Liver (tissue), 9 donors: ENCODE data around the gene NEK5. TPM values are rescaled to one million over a fixed set of nuclear protein-coding genes. Genes with fewer than 3 reads are reported as not detected.

Experiments
- DNase-seq: peaks from one replicate; pipeline ENCODE4 v3.0.0-alpha.2; 2017; ENCODE audit warnings: low spot score
- H3K27ac ChIP-seq, 2 donors: one replicate each; pipeline ENCODE4 v1.7.0; 2013; ENCODE audit warnings: inconsistent platforms in 2 of 2, low read length in 2 of 2, control low read depth in 1 of 2, low read depth in 1 of 2, mild to moderate bottlenecking in 1 of 2
- H3K27me3 ChIP-seq, 4 donors: one replicate each; pipeline versions ENCODE4 v1.6.1 to v1.7.0; 2013; ENCODE audit warnings: low read length in 3 of 4, inconsistent platforms in 1 of 4, mild to moderate bottlenecking in 1 of 4, moderate library complexity in 1 of 4; ENCODE audit not compliant: control insufficient read depth in 4 of 4, insufficient read depth in 4 of 4
- H3K36me3 ChIP-seq, 4 donors: one replicate each; pipeline versions ENCODE4 v1.6.1 to v1.7.0; 2013; ENCODE audit warnings: low read length in 3 of 4, mild to moderate bottlenecking in 3 of 4, low read depth in 1 of 4, moderate library complexity in 1 of 4; ENCODE audit not compliant: control insufficient read depth in 4 of 4, insufficient read depth in 3 of 4
- H3K4me1 ChIP-seq, 4 donors: one replicate each; pipeline versions ENCODE4 v1.6.1 to v1.7.0; 2013; ENCODE audit warnings: low read length in 3 of 4, mild to moderate bottlenecking in 3 of 4, moderate library complexity in 1 of 4; ENCODE audit not compliant: control insufficient read depth in 4 of 4, insufficient read depth in 4 of 4
- H3K4me3 ChIP-seq, 3 donors: one replicate each; pipeline versions ENCODE4 v1.6.1 to v1.7.0; 2013; ENCODE audit warnings: low read length in 3 of 3, control low read depth in 1 of 3, low read depth in 1 of 3, mild to moderate bottlenecking in 1 of 3
- H3K9ac ChIP-seq, 2 donors: one replicate each; pipeline ENCODE4 v1.7.0; 2013; ENCODE audit warnings: low read length in 2 of 2, mild to moderate bottlenecking in 2 of 2, moderate library complexity in 2 of 2, control low read depth in 1 of 2, low read depth in 1 of 2
- H3K9me3 ChIP-seq, 4 donors: one replicate each; pipeline versions ENCODE4 v1.6.1 to v1.7.0; 2013; ENCODE audit warnings: low read length in 3 of 4; ENCODE audit not compliant: control insufficient read depth in 4 of 4
- EGR1 ChIP-seq, 2 donors: IDR thresholded peaks; 2 replicates each; pipeline ENCODE4 v1.6.1; 2016 to 2018; ENCODE audit warnings: antibody characterized with exemption in 2 of 2, low read depth in 2 of 2
- FOXA1 ChIP-seq: IDR thresholded peaks from 2 replicates; pipeline ENCODE4 v1.6.1; 2016; ENCODE audit warnings: antibody characterized with exemption
- FOXA2 ChIP-seq: IDR thresholded peaks from 2 replicates; pipeline ENCODE4 v1.6.1; 2016; ENCODE audit warnings: antibody characterized with exemption
- GABPA ChIP-seq, 2 donors: IDR thresholded peaks in 1 of 2; conservative IDR thresholded peaks in 1 of 2; 2 replicates each; pipeline ENCODE4 v1.6.1; 2016; ENCODE audit warnings: antibody characterized with exemption in 2 of 2, mild to moderate bottlenecking in 1 of 2, moderate library complexity in 1 of 2
- HNF4A ChIP-seq, 2 donors: conservative IDR thresholded peaks; 2 replicates each; pipeline ENCODE4 v1.6.1; 2016; ENCODE audit warnings: antibody characterized with exemption in 2 of 2, mild to moderate bottlenecking in 2 of 2
- HNF4G ChIP-seq: IDR thresholded peaks from 2 replicates; pipeline ENCODE4 v1.6.1; 2016; ENCODE audit warnings: antibody characterized with exemption
- NR2F2 ChIP-seq: IDR thresholded peaks from 2 replicates; pipeline ENCODE4 v1.6.1; 2016; ENCODE audit warnings: antibody characterized with exemption
- RXRA ChIP-seq, 2 donors: IDR thresholded peaks; 2 replicates each; pipeline ENCODE4 v1.6.1; 2017 to 2018; ENCODE audit warnings: antibody characterized with exemption in 2 of 2, mild to moderate bottlenecking in 1 of 2
- TAF1 ChIP-seq: conservative IDR thresholded peaks from 2 replicates; pipeline ENCODE4 v1.6.1; 2016; ENCODE audit warnings: antibody characterized with exemption, mild to moderate bottlenecking
- YY1 ChIP-seq: IDR thresholded peaks from 2 replicates; pipeline ENCODE4 v1.6.1; 2016; ENCODE audit warnings: antibody characterized with exemption, mild to moderate bottlenecking
- WGBS: extraction: QIAGEN DNeasy Blood & Tissue Kit; methylation state at CpG from one replicate; pipeline ENCODE4 v1.1.7; 2013; 5-methylcytosine and 5-hydroxymethylcytosine counted together
- polyA plus RNA-seq, 2 donors: library from polyadenylated mRNA; stranded (reverse) in 1 of 2; unstranded in 1 of 2; fragments of 200-250 nt in 1 of 2; fragments of >200 nt in 1 of 2; fragmentation: Nextera tagmentation in 1 of 2; extraction: Ambion mirVana in 1 of 2; gene quantifications; one replicate each; pipeline versions ENCODE4 v1.2.1 to v1.2.3, GENCODE V29; 2013 to 2015
- total RNA-seq, 2 donors: library from RNA; depleted of rRNA; stranded (reverse); fragments of >200 nt; gene quantifications; one replicate each; pipeline ENCODE4 v1.2.3, GENCODE V29; 2014
- TF ChIP-seq, protein P1 (sequence below): IDR thresholded peaks from 2 replicates; pipeline ENCODE4 v1.6.1; 2016; ENCODE audit warnings: antibody characterized with exemption, mild to moderate bottlenecking
- TF ChIP-seq, protein P2 (sequence below): IDR thresholded peaks from 2 replicates; pipeline ENCODE4 v1.6.1; 2016; ENCODE audit warnings: antibody characterized with exemption
- TF ChIP-seq, protein P3 (sequence below): IDR thresholded peaks from 2 replicates; pipeline ENCODE4 v1.6.1; 2016; ENCODE audit warnings: antibody characterized with exemption
- donor health status: healthy.
- donor health status: healthy.
- donor health status: healthy.
- donor health status: healthy.
- donor health status: healthy.

The NEK5 gene
- total and polyA plus RNA-seq, 4 donors, result 0.08 to 0.63 (median 0.23) TPM; not detected in 1

DNA sequence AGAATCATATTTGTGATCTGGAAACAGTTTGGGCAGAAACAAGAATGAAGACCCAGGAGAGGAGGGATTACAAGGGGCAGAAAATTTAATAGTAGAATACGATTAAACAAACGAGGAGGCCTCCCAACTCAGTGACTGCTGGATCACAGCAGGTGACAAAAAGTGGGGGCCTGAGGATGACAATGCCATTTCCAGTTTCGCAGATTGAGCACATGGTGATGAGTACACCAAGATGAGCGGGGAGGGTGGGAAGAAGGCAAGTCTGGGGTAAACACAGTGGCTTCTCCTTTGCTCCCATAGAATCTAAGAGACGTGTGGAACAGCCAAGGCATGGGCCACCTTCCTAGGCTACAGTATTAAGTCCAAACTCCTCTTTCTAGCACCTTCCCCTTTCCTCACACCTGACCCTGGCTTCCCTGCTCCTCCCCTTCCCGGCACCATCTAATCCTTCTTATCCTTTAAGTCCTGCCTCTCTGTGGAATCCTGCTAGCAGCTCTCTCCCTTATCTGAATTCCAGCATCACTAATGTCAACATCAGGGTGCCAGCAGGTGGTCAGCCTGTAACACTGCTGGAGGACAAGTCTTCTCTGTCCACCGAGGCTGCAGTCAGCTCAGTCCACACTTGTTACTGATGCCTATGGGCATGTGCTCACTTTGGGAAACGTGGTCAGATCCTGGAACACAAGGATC is 131.1 kb downstream of the NEK5 start:
- Histone ChIP-seq H3K9me3 (no peaks in the 10 kb centered on the region), H3K4me1 (peaks cover 10 to 60% (median 54%) of the 10 kb centered on the region in 4 donors), H3K36me3 (no peaks in the 10 kb centered on the region), H3K27me3 (no peaks in the 10 kb centered on the region), H3K4me3 (no peak overlapping the region), H3K9ac (no peak overlapping the region), H3K27ac (peak overlapping the region; percentile 31 to 48)
- 66% methylated on average over 8 of the region's 8 CpGs for WGBS
- TF ChIP-seq FOXA1, result peak; percentile 58
- TF ChIP-seq GABPA (IDR thresholded peaks at IDR 0.05 in 1 of 2, conservative IDR thresholded peaks at IDR 0.05 in 1 of 2), result no peak
- TF ChIP-seq FOXA2, result peak; percentile 74
- no peak for DNase-seq

DNA sequence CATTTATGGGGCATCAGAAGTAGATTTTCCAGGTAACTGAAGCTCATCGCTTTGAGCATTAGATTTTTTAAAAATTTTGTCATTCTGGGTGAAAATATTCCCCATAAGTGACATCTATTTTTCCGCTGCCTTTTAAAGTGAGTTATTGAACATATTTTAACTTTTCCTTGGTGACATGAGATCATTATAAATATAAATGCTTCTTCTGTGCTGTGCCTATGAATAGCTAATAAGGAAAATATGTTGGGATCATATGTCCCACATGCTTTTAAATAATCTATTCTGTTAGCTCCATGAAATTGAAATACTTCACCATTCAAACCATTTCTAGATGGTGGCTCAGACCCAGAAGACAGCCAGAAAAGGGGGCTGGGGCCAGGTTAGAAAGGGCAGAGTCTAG is 131.7 kb downstream of the NEK5 start:
- Histone ChIP-seq H3K4me3 (no peak overlapping the region), H3K27ac (no peak overlapping the region), H3K4me1 (peaks cover 10 to 60% (median 54%) of the 10 kb centered on the region in 4 donors), H3K9me3 (no peaks in the 10 kb centered on the region), H3K27me3 (no peaks in the 10 kb centered on the region), H3K9ac (no peak overlapping the region), H3K36me3 (no peaks in the 10 kb centered on the region)
- no peak for DNase-seq
- WGBS, result 95% methylated on average over 2 of the region's 2 CpGs
- TF ChIP-seq NR2F2 (no peak), HNF4A (conservative IDR thresholded peaks at IDR 0.05) (peak in 1 of 2 donors; percentile 16)

DNA sequence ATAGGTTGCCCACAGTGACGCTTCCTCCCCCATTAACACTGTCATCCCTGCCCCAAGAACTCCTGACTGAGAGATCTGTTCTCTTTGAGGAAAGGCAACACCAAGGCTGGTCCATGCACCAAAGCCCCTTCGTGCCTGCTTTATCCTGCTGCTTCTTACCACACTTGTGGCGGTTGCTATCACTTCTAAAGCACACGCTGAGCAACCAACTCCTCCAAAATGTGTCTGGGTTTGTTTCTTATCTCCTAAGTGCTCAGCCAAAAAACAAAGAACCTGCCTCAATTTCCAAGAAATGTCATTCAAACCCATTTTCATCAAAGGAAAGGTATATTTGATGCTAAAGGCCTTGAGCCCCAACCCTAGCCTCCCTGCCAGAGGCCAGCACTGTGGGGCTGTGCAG is 132.2 kb downstream of the NEK5 start:
- DNase-seq, result no peak

More for the DNA sequence above, 132.2 kb downstream of the NEK5 start:
- H3K27ac ChIP-seq, result peak overlapping the region in 1 of 2 donors; percentile 60
- no peak overlapping the region for H3K4me3 ChIP-seq
- H3K9ac ChIP-seq, result no peak overlapping the region
- TF ChIP-seq TAF1, result no peak
- no peak for TF ChIP-seq NR2F2
- TF ChIP-seq RXRA (IDR thresholded peaks at IDR 0.05), result no peak
- TF ChIP-seq, protein P1, sequence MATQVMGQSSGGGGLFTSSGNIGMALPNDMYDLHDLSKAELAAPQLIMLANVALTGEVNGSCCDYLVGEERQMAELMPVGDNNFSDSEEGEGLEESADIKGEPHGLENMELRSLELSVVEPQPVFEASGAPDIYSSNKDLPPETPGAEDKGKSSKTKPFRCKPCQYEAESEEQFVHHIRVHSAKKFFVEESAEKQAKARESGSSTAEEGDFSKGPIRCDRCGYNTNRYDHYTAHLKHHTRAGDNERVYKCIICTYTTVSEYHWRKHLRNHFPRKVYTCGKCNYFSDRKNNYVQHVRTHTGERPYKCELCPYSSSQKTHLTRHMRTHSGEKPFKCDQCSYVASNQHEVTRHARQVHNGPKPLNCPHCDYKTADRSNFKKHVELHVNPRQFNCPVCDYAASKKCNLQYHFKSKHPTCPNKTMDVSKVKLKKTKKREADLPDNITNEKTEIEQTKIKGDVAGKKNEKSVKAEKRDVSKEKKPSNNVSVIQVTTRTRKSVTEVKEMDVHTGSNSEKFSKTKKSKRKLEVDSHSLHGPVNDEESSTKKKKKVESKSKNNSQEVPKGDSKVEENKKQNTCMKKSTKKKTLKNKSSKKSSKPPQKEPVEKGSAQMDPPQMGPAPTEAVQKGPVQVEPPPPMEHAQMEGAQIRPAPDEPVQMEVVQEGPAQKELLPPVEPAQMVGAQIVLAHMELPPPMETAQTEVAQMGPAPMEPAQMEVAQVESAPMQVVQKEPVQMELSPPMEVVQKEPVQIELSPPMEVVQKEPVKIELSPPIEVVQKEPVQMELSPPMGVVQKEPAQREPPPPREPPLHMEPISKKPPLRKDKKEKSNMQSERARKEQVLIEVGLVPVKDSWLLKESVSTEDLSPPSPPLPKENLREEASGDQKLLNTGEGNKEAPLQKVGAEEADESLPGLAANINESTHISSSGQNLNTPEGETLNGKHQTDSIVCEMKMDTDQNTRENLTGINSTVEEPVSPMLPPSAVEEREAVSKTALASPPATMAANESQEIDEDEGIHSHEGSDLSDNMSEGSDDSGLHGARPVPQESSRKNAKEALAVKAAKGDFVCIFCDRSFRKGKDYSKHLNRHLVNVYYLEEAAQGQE, result no peak
- TF ChIP-seq FOXA2, result no peak
- no peak for TF ChIP-seq HNF4G
- TF ChIP-seq, protein P2, sequence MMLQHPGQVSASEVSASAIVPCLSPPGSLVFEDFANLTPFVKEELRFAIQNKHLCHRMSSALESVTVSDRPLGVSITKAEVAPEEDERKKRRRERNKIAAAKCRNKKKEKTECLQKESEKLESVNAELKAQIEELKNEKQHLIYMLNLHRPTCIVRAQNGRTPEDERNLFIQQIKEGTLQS, result no peak
- TF ChIP-seq EGR1 (IDR thresholded peaks at IDR 0.05; ENCODE audit: low read depth in 2 of 2), result no peak
- no peak for TF ChIP-seq HNF4A (conservative IDR thresholded peaks at IDR 0.05)
- TF ChIP-seq YY1, result no peak
- TF ChIP-seq, protein P3, sequence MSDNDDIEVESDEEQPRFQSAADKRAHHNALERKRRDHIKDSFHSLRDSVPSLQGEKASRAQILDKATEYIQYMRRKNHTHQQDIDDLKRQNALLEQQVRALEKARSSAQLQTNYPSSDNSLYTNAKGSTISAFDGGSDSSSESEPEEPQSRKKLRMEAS, result no peak
- TF ChIP-seq GABPA (IDR thresholded peaks at IDR 0.05 in 1 of 2, conservative IDR thresholded peaks at IDR 0.05 in 1 of 2), result no peak
- no peaks in the 10 kb centered on the region for H3K9me3 ChIP-seq
- peaks cover 10 to 60% (median 54%) of the 10 kb centered on the region in 4 donors for H3K4me1 ChIP-seq
- no peaks in the 10 kb centered on the region for H3K36me3 ChIP-seq
- WGBS, result 93% methylated on average over 4 of the region's 4 CpGs
- no peaks in the 10 kb centered on the region for H3K27me3 ChIP-seq
